GM21529 (cell line): ENCODE data around the gene LATS1.
"Not testable (repeated sequence)": the region's sequence is repeated elsewhere in the genome, so short reads cannot be mapped to it uniquely, and the experiment has no call there.

Source experiments
- ATAC-seq: cut with Tn5 transposase; IDR thresholded peaks from one replicate; pipeline ENCODE4 v1.9.1; 2021; ENCODE audit not compliant: unreplicated experiment

The LATS1 gene

DNA sequence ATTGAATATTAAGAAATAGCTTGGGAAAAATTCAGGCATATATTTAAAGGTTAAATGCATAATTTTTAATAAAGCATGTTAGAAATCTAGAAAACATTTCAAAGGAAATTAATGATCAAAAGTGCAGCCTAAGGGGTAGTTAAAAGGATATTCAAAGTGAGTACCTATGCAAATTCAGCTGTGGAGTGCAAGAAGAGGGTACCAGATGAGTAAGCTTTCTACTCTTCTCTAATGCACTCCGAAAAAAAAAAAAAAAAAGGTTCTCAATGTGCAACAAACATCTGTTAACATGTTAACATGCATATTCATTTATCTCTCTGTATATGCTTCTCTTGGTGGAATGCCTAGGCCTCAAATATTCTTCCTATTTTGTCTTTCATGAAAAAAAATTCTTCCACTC lies 37.4 kb downstream of the LATS1 start:
- no peak for ATAC-seq

- not testable (repeated sequence) for ATAC-seq
These were observed 45.6 kb downstream of the LATS1 start for GRCh38 chr6:149672265-149672664.

- ATAC-seq, result no peak
These were observed 57.9 kb downstream of the LATS1 start for GRCh38 chr6:149660028-149660427.

GRCh38 chr6:149657441-149657840 lies 60.5 kb downstream of the LATS1 start:
- ATAC-seq, result no peak

- ATAC-seq, result no peak
These were observed 66.8 kb downstream of the LATS1 start for GRCh38 chr6:149651056-149651455.

- peak; percentile 90 for ATAC-seq
These were observed 69.5 kb downstream of the LATS1 start, which contains the start of gene KATNA1 for GRCh38 chr6:149648148-149649145. Gene KATNA1, minus strand, starts transcription at chr6:149648714. Its CDS starts 10,167 bp downstream, at chr6:149638547.

DNA sequence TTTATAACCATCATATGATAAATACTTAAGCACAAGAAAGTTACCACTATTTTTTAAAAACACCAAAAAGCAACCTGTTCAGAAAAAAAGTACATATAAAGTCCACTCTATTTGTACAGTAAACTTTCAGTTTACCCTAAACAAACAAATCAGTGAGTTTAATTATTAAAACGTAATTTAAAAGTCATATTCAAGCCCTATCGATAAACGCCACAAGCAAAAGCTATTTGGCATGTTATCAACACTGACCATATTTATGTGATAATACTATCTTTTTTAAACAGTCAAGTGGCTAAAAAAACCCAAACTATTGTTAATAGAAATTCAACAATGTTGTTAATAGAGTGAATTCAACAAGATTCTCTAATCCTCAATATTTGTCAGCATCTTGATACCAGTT lies 71.3 kb downstream of the LATS1 start:
- no peak for ATAC-seq

DNA sequence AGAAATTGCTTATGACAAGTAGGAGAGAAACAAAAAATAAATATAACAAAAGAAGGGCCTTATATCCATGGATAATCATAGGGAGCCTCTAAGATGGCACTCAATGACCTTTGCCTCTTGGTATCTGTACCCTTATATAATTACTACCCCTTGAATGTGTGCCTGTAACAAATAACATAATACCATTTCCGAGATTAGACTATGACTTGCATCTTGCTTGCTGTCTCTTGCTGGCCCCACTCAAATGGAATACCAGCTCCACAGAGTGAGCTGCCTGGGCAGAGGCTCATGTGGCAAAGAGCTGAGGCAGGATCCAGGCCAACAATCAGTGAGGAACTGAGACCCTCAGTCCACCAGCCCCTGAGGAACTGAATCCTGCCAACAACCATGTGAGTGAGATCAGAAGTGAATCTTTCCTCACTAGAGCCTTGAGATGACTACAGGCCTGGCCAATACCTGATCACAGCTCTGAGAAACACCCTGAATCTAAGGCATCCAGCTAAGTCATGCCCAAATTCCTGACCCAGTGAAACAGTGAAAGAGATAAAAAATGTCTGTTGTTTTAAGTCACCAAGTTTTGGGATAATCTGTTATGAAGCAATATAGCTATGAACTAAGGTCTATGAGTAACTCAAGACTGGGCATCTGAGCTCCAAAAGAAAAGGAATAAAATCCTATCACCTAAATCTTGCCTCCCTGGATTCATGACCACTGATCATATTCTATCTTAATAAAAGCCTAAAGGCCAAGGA lies 74.9 kb downstream of the LATS1 start:
- ATAC-seq, result peak; percentile 46

GRCh38 chr6:149636124-149636523 lies 81.8 kb downstream of the LATS1 start:
- no peak for ATAC-seq

DNA sequence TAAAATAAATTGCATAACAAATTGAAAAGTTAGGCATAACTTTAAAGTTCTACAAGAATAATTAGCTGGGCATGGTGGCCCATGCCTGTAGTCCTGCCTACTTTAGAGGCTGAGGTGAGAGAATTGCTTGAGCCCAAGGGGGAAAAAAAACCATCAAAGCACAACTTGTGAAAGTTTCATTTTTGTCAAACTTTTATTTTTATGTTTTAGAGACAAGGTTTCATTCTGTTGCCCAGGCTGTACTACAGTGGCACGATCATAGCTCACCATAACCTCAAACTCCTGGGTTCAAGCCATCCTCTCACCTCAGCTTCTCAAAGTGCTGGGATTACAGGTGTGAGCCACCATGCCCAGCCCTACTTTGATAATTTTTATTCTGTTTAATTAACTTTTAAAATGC lies 83.6 kb downstream of the LATS1 start:
- ATAC-seq, result no peak

GRCh38 chr6:149628875-149629510 lies 88.9 kb downstream of the LATS1 start:
- peak; percentile 93 for ATAC-seq

DNA sequence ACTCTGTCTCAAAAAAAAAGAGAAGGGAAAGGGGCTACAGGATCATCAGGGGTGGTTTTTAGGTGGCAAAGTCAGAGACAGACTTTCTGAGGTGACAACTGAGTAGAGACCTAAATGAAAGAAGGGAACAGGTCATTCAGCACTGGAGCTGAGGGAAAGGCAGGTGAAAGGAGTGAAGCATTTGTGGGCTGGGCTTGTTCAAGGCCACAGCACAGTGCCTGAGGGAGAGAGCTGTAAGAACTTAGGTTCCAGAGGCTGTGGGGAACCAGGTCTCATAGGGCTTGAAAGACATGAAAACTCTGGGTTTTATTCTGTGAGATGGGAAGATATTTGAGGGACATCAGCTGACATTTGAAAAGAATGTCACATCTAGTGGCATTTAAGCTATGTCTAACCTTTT lies 90.2 kb downstream of the LATS1 start:
- ATAC-seq, result no peak

DNA sequence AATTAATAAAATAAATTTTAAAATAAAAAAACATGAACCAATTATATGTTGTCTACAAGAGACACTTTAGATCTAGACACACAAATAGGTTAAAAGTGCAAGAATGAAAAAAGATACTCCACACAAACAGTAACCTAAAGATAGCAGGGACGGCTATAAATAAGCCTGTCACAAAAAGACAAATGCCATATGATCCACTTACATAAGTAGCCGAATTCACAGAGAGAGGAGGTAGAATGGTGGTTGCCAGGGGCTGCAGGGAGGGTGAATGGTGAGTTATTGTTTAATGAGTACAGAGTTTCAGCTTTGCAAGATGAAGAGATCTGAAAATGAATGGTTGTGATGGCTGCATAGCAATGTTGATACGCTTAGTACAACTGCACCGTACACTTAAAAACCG lies 102.1 kb downstream of the LATS1 start:
- ATAC-seq, result no peak

GRCh38 chr6:149614337-149614736 lies 103.6 kb downstream of the LATS1 start:
- ATAC-seq, result no peak

DNA sequence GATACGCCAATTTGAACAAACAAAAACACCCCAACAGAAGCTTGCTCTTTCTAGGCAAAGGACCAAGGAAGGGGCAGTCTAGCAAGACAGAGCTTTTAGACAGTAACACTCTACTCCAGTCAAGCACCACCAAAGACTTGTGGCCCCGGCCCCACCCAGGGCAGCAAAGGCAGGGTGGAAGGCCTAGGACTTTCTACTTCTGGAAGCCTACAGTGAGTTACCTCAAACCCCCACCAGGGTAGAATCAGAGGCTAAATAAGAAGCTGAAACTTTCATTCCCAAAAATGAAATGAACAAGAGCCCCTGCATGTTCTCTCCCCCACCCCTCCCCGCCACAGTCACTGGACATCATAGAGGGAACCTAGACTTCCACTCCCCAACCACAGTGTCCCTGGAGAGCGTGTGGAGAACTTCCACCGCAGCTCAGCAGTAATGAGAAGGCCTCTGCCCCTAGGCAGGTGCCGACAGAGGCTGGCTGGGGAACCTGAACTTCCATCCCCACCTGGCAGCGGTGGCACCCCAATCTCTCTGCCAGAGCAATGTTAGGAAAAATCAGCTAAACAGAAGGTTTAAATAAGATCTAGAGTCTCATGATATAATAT lies 109.4 kb downstream of the LATS1 start:
- no peak for ATAC-seq
